CMK (cell line): ENCODE measurements around the gene IGLL5.
A peak's percentile ranks its signal among the peaks of the same experiment; 100 is the strongest.

Source experiments
- DNase-seq: peaks from one replicate; pipeline ENCODE4 v3.0.0-alpha.2; 2010; ENCODE audit warnings: low read depth

The IGLL5 gene

DNA sequence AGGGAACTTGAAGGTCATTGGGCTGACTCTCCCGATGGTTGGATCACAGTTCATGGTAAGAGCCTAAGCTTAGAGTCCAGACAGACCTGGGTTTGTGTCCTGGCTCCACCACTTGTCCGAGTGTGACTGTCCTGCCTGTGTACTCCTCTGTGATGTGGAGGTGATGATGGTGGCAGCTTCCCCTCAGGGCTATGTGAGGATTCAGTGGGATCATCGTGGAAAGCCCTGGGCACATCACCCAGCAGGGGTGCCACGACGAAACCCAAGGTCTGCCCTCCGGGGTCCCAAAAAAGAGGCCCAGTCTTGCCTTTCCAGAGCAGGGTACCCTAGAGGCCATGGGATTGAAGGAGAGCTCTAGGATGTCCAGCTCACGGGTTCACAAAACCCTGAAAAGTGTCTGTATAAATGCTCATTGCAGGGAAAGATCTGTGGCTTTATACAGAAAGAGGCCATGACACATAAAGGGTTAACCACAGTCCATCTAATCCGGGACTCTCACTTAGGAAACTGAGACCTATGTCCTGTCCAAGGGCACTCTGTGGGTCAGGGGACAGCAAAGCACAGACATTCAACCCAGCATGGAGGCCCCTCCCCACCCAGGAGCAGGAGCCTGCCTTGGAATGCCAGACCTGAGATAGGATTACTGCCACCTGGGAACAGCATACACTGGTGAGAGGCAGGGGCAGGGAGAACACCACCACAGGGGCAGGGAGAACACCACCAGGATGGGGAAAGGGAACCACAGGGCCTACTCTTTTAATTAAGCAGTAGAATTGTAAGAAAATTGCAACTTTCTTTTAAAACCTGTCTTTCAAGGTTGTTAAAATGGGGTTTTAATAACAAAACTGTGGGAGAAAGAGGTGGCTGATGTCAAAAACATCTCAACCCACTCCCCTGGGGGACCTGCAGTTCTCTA, 51.3 kb downstream of the IGLL5 start:
- DNase-seq, result no peak

DNA sequence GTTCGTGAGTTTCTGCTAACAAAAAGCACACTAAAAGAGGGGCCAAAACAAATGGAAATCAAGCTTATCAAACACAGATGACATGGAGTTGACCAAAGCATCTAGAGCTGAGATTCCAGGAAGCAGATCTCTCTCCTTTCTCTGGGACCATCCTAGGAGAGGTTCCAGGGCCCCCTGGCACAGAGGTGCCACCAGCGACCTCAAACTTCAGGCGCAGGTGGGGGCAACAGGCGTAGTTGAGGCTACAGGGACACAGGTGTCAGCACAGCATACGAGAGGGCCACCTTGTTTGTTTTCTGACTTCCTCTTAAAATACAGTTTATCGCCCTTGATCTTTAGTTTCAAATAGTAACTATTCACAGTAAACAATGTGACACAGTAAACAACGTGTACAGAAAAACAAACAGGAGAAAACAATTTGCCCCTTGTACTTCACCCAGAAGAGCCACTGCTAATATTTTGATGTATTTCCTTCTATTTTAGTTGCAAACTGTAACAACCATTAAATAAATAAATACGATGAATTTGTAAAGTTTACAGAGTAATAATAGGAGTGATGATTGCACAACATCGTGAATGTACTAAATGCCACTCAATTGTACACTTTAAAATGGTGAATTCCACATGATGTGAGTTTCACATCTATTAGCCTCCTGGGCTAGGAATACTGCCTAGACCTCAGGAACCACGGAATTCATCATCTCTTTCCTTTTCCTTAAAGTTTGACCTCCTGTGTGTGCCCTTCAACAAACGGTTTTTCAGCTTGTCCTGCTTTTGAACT, 52.2 kb downstream of the IGLL5 start:
- DNase-seq, result no peak

DNA sequence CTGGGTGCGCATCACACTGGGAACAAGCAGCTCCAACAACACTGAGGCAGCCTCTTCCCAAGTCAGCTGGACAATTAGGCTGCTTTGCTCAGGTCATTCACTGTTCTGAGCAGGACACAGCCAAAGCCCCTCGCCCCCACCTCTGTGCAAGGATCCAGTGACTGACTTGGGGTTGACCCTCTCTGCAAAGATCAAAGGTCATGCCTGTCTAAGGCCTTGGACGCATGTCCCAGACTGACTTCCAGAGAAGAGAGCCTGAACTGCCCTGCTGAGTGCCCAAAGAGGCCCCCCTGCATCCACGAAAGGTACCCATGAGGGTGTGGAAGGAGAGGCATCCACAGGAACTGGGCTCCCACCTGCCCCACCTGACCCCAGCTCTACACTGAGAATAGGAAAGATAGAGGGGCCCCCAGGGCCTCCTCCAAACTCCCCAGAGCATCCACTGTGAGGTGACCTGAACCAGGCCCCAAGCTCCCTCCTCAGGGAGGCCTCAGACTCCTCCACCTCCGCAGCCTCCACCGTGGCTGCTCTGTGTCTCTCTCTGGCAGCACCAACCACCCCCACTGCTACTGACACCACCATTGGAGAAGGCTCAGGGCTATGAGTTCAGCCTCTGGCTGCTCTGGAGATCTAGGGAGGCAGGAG, 53.5 kb downstream of the IGLL5 start:
- DNase-seq, result no peak

DNA sequence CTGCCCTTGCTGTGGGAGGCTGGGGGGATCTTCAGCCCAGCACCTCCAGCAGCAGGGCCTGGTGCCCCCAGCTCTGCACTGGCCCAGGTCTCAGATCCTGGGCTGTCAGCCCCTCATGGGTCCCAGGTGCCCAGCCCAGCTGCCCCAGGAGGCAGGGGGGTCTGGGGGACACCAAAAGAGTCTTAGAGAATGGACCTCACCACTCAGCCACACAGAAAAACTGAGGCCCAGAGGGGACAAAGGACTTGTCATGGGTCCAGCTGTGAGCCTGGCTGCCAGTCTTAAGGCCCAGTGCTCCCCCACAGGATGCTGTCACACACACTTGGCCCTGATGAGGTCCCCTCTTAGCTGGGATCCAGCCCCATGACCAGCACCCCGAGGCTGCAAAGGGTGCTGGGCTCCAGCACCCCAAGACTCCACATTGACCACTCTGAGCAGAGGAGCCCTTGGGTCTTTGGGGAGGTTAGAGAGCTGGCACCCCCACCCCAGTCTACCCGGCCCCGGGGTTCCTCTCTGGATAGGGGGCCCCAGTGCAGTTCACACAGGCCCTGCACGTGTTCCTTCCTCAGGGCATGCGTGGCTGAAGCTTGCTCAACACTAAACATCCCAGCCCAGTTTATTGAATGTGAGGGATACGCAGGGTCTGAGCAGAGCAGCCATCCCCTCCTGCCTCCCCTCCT, 54.4 kb downstream of the IGLL5 start:
- no peak for DNase-seq

DNA sequence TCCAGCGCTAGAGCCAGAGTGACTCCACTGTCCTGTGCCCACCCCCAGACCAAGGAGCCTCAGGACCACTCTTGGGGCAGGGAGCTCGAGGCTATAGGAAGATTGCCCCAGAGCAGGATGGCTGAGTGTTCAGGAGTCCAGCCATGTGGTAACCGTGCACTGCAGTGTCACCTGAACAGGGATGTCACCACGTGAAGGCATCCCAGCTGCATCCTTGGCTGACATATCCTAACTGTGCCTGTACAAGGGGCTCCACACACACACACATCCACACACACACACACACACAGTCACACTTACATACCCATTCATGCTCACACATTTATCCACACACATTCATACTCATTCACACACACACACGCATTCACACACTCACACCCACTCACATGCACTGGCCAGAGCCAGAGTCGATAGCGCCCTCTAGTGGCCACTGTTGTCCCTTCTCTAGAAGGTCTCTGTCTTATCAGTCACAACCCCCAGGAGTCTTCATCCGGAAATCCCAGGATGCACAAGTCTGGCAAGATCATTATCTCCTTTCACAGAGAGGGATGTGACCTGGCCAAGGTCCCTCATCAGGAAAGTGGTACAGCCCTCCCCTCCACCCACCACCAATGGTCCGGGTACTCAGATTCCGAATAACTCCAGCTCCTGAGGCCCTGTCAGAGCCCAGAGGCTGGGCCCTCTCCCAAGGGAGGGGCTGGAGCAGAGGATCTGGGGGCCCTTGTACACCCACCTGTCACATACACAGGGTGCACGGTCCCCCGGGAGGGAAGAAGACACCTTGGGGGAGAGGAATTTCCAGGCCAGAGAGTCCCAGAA, 55.1 kb downstream of the IGLL5 start:
- peak; percentile 80 for DNase-seq

DNA sequence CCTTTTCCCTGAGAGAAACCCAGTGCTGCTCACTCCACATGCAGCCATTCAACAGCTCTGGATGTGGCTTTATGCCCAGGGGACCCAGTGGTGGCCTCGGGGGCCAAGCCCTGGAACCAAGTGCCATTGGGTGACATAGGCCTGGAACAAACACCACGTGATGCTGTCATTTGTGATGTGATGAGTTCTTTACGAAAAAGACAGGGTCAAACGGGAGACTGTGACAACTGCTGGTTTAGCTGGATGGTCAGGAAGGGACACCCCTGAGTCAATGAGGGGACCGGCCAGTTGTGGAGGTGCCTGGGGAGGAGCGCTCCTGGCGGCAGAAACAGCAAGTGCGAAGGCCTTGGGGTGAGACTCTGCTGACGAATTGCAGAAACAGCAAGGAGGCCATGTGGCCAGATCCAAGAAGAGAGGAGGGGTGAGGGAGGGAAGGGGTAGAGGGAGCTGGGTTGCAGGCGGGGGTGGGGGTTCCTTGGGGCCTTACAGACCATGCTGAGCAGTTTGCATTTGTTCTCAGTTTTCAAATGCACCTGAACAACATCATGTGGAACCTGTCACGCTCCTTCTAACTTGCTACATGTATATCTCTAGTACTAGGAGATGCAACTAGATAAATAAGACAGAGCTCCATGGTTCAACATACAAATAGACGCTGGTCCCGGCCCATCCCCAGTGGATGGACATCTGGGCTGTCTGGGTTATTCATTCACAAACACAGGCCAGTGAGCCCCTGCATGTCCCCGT, 56.1 kb downstream of the IGLL5 start:
- no peak for DNase-seq

DNA sequence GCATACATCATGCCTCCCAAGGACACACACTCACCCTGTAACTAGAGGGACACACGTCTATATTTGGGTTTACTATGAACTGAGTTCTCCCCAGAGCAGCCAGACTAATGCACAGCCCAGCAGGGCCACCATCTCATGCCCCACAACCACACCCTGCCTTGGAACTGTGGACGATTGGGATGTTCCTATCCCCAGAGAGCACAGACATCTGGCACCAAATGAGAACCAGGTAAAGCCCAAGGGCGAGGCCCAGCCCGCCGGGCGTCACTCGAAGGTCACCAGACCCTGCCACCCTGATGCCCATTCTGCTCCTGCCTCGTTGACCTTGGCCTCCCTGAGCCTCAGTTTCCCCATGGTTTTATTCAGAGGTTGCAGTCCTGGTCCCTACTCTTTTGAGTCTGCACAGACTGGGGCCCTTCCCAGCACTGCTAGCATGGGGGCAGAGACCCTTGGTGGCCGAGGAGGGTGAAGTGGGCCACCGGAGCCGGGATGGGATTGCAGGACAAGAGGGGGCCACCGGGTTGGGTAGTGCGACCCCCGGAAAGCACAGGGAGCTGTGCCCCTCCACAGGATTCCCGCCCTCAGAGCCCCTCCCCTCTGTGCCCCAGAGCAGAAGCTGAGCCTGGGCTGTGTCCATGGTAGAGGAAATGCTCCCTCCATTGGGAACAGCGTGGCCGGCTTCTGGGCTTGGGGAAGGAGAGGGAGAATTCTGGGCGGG, 56.8 kb downstream of the IGLL5 start:
- DNase-seq, result no peak

DNA sequence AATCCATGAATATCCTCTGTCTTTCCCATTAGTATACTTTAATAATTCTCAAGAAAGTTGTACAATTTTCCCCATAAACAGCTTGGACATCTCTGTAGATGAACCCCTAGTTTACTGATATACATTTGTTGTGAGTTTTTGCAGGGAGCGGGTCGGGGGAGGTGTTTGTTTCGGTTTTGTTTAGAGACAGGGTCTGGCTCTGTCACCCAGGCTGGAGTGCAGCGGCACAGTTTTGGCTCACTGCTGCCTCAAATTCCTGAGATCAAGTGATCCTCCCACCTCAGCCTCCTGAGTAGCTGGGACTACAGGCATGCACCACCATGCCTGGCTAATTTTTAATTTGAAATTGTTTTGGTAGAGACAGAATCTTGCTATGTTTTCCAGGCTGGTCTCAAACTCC, 57.6 kb downstream of the IGLL5 start:
- no peak for DNase-seq
